HG02943 (cell line): ENCODE measurements around the gene SAP30L.

Experiments
- ATAC-seq: cut with Tn5 transposase; IDR thresholded peaks from one replicate; pipeline ENCODE4 v1.9.1; 2021; ENCODE audit warnings: mild to moderate bottlenecking, low read depth, moderate library complexity; ENCODE audit not compliant: unreplicated experiment

SAP30L gene

DNA sequence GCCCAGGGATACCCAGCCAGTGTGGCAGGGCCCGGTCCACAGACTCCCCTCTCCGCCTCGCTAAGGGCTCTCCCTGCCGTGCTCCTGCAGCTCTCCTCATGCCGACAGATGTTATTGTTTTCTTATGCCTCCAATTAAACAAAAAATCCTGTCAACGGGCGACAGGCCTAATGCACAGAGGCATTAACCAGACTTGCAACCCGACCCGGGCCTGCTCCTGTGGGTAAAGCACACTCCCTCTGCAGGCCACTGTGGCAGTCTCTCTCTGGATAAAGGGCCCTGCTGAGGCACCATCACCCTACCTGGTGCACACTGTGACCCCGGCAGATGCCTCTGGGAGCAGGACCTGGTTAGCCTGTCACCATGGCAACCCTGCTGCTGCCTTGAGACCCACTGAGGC lies 59.8 kb downstream of the SAP30L start:
- no peak for ATAC-seq

DNA sequence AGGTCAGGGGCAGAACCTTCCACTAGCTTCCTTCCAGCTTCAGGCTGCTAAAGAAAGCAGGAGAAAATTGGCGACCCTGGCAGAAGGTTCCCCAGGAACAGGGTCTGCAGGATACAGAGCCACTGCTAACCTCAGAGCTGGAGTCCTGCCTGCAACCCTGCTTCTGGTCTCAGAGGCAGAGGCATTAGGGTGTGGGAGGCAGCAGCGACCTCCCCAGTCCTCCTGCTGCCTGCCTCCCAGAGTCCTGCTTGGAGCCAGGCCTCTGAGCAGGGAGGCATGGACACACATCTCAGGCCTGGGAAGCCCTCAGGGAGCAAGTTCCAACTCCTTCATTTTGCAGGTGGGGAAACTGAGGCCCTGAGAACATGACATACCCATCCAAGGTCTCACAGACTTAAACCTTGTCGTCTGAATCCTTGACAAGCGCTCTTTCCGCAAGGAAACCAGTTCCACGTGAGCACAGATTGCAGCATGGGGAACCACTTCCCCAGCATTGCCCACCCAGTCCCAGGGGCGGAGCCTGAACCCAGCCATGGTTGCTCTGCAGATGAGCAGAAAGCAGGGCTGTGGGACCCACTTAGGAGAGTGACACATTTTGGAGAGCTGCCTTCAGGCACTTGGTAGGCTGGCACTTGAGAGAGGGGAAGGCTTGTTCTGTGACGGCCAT lies 60.4 kb downstream of the SAP30L start:
- no peak for ATAC-seq

GRCh38 chr5:154506716-154507080 lies 60.9 kb downstream of the SAP30L start:
- no peak for ATAC-seq

DNA sequence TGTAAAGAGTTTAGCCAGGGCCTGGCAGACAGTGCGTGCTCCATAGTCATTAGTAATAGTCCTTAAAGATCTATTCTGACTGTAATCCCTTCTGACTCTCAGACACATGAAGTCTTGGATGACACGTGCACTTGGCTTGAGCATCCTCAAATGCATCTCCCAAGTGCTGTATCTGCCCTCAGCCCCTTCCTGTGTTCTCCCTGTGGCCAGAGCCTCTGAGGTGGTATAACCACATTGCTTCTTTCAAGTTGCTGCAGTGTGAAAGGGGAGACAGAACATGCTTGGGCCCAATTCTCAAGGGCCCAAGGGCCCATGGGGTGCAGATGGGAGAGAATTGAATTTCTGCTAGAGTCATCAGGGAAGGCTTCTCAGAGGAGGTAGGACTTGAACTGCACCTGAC lies 62.3 kb downstream of the SAP30L start:
- no peak for ATAC-seq

DNA sequence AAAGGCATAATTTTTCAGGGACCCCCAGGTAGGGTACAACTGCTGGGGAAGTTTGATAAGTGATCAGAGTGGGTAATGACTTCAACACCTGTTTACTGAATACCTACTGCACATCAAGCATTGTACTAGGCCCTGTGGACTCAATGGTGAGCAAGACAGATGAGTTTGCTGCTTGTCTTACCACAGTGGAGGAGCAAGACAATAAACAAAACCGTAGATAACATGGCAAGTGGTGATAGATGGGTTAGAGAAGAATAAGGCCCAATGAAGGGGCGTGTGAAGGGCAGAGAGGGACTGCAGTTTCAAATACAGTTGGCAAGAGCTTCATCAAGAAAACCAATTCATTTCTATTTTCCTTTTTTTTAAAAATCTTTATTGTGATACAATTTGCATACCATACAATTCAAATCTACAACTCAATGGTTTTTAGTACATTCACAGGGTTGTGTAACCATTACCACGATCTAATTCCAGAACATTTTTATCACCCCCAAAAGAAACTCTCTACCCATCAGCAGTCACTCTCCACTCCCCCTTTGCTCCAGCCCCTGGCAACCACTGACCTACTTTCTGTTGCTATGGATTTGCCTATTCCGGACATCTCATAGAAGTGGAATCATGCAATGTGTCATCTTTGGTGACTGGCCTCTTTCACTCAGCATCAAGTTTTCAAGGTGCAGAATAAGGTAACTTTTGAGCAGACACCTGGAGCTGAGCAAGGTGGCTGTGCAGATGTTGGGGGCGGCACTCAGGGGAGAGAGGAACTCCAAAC lies 64.2 kb downstream of the SAP30L start:
- ATAC-seq = no peak
